Common myeloid progenitor, CD34-positive (primary cell): Measurements from ENCODE around the gene ACE.

Experiments used
- CTCF ChIA-PET: fragments of 350-600 bp; sonication (Branson Sonifier 250); formaldehyde crosslinking; loops from one replicate; lab custom pipeline; 2021; ENCODE audit warnings: antibody characterized with exemption; lab: Charles Lee
- POLR2A ChIA-PET: fragments of 350-600 bp; sonication (Branson Sonifier 250); formaldehyde crosslinking; loops from one replicate; lab custom pipeline; 2021; ENCODE audit warnings: antibody characterized with exemption; lab: Charles Lee
- DNase-seq, 3 donors: peaks; one replicate each; pipeline versions ENCODE4 v3.0.0 to v3.0.0-alpha.2; 2013
- H3K27ac ChIP-seq, 2 experiments: 1 replicate in 1 of 2; 2 replicates in 1 of 2; pipeline ENCODE4 v1.7.0; 2013; ENCODE audit warnings: inconsistent platforms in 2 of 2, low read length in 2 of 2, mild to moderate bottlenecking in 2 of 2, low read depth in 1 of 2, moderate library complexity in 1 of 2; ENCODE audit not compliant: severe bottlenecking in 2 of 2, insufficient read depth in 1 of 2, poor library complexity in 1 of 2
- H3K27me3 ChIP-seq, 5 experiments: replicated peaks in 2 of 5; 1 replicate in 3 of 5; 2 replicates in 2 of 5; pipeline versions ENCODE4 v1.6.1 to v1.7.0; 2013; ENCODE audit warnings: low read length in 4 of 5, mild to moderate bottlenecking in 2 of 5, moderate library complexity in 2 of 5, inconsistent platforms in 1 of 5; ENCODE audit not compliant: insufficient read depth in 5 of 5, control insufficient read depth in 4 of 5
- H3K36me3 ChIP-seq, 4 experiments: 1 replicate in 2 of 4; 2 replicates in 2 of 4; pipeline versions ENCODE4 v1.6.1 to v1.7.0; 2013; ENCODE audit warnings: low read length in 3 of 4, control low read depth in 1 of 4, mild to moderate bottlenecking in 1 of 4; ENCODE audit not compliant: control insufficient read depth in 4 of 4, insufficient read depth in 4 of 4
- H3K4me1 ChIP-seq, 4 experiments: 1 replicate in 3 of 4; 2 replicates in 1 of 4; pipeline versions ENCODE4 v1.6.1 to v1.7.1; 2013; ENCODE audit warnings: low read length in 3 of 4, mild to moderate bottlenecking in 3 of 4, control low read depth in 1 of 4, inconsistent platforms in 1 of 4, moderate library complexity in 1 of 4; ENCODE audit not compliant: control insufficient read depth in 4 of 4, insufficient read depth in 4 of 4; ENCODE audit errors: control extremely low read depth in 1 of 4
- H3K4me3 ChIP-seq, 7 experiments: 1 replicate in 4 of 7; 2 replicates in 3 of 7; pipeline versions ENCODE4 v1.5.1 to v1.7.0; 2013; ENCODE audit warnings: mild to moderate bottlenecking in 7 of 7, low read length in 6 of 7, moderate library complexity in 6 of 7, inconsistent platforms in 2 of 7, low read depth in 2 of 7, control low read depth in 1 of 7; ENCODE audit not compliant: insufficient read depth in 4 of 7, control insufficient read depth in 1 of 7; ENCODE audit errors: extremely low read depth in 1 of 7
- H3K9me3 ChIP-seq, 5 experiments: 1 replicate in 4 of 5; 2 replicates in 1 of 5; pipeline versions ENCODE4 v1.6.1 to v1.7.1; 2013; ENCODE audit warnings: low read length in 4 of 5, mild to moderate bottlenecking in 2 of 5, inconsistent platforms in 1 of 5, low read depth in 1 of 5, moderate library complexity in 1 of 5; ENCODE audit not compliant: control insufficient read depth in 4 of 5, insufficient read depth in 2 of 5; ENCODE audit errors: control extremely low read depth in 1 of 5
- WGBS: methylation state at CpG from one replicate; pipeline ENCODE4 v1.1.5; 2013; ENCODE audit not compliant: insufficient coverage; 5-methylcytosine and 5-hydroxymethylcytosine counted together

ACE gene

GRCh38 chr17:63531022-63531965 lies 54.4 kb downstream of the ACE start:
- ChIA-PET CTCF (no interaction called here), POLR2A (no interaction called here)
- WGBS, result 98% methylated on average over 8 of the region's 10 CpGs
- Histone ChIP-seq H3K36me3 (no peaks in the 10 kb centered on the region), H3K27me3 (peaks cover 0 to 6% (median 3%) of the 10 kb centered on the region in 5 experiments), H3K27ac (no peak overlapping the region), H3K9me3 (no peaks in the 10 kb centered on the region), H3K4me3 (no peak overlapping the region), H3K4me1 (no peaks in the 10 kb centered on the region)
- DNase-seq, result no peak

GRCh38 chr17:63533433-63534077 lies 56.7 kb downstream of the ACE start:
- Histone ChIP-seq H3K36me3 (no peaks in the 10 kb centered on the region), H3K4me1 (peaks cover 0 to 9% (median 8%) of the 10 kb centered on the region in 4 experiments), H3K27me3 (peaks cover 0 to 18% (median 6%) of the 10 kb centered on the region in 5 experiments), H3K27ac (no peak overlapping the region), H3K4me3 (no peak overlapping the region), H3K9me3 (no peaks in the 10 kb centered on the region)
- WGBS, result 98% methylated on average over 20 of the region's 20 CpGs
- CTCF ChIA-PET, result no interaction called here
- POLR2A ChIA-PET, result no interaction called here
- DNase-seq, result no peak

DNA sequence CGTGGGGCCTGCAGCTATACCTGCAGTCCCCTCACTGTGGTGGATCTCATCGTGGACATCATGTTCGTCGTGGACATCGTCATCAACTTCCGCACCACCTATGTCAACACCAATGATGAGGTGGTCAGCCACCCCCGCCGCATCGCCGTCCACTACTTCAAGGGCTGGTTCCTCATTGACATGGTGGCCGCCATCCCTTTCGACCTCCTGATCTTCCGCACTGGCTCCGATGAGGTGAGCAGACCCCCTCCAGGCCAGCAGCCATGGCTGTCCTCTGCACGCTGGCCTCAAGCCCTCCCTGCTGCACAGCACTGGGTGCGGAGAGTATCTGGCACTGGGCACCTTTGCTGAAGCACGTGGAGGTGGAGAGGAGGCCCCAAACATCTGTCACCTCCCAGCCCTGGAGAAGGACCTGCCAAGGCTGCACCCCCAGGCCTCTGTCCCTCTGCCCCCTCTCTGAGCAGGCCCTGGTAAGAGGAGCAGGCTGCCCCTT lies 57.3 kb downstream of the ACE start:
- no peak overlapping the region for H3K4me3 ChIP-seq
- no peak for DNase-seq
- no peaks in the 10 kb centered on the region for H3K9me3 ChIP-seq
- H3K4me1 ChIP-seq, result peaks cover 0 to 9% (median 8%) of the 10 kb centered on the region in 4 experiments
- H3K27ac ChIP-seq, result no peak overlapping the region
- H3K36me3 ChIP-seq, result no peaks in the 10 kb centered on the region
- POLR2A ChIA-PET, result no interaction called here
- peaks cover 0 to 24% (median 12%) of the 10 kb centered on the region in 5 experiments for H3K27me3 ChIP-seq
- 95% methylated on average over 15 of the region's 17 CpGs for WGBS
- CTCF ChIA-PET, result no interaction called here

- POLR2A ChIA-PET, result no interaction called here
- WGBS, result 92% methylated on average over 13 of the region's 13 CpGs
- CTCF ChIA-PET, result no interaction called here
These were observed 58.1 kb downstream of the ACE start for GRCh38 chr17:63534816-63535455.

DNA sequence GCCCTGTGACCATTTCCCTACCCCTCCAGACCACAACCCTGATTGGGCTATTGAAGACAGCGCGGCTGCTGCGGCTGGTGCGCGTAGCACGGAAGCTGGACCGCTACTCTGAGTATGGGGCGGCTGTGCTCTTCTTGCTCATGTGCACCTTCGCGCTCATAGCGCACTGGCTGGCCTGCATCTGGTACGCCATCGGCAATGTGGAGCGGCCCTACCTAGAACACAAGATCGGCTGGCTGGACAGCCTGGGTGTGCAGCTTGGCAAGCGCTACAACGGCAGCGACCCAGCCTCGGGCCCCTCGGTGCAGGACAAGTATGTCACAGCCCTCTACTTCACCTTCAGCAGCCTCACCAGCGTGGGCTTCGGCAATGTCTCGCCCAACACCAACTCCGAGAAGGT lies 58.8 kb downstream of the ACE start:
- WGBS, result 98% methylated on average over 23 of the region's 24 CpGs
- Histone ChIP-seq H3K9me3 (no peaks in the 10 kb centered on the region), H3K4me3 (no peak overlapping the region), H3K4me1 (peaks cover 0 to 12% (median 10%) of the 10 kb centered on the region in 4 experiments), H3K27ac (no peak overlapping the region), H3K27me3 (peaks cover 0 to 25% (median 14%) of the 10 kb centered on the region in 5 experiments), H3K36me3 (no peaks in the 10 kb centered on the region)
- DNase-seq, result no peak
- POLR2A ChIA-PET, result no interaction called here
- CTCF ChIA-PET, result no interaction called here

More at GRCh38 chr17:63534816-63535455, 58.1 kb downstream of the ACE start:
- Histone ChIP-seq H3K9me3 (no peaks in the 10 kb centered on the region), H3K4me1 (peaks cover 0 to 9% (median 8%) of the 10 kb centered on the region in 4 experiments), H3K27ac (no peak overlapping the region), H3K4me3 (no peak overlapping the region), H3K27me3 (peaks cover 0 to 25% (median 14%) of the 10 kb centered on the region in 5 experiments), H3K36me3 (no peaks in the 10 kb centered on the region)
- no peak for DNase-seq

GRCh38 chr17:63537001-63537400 lies 60.1 kb downstream of the ACE start:
- ChIA-PET CTCF (interaction anchor here (0.7 to 1.5 kb wide), 3 partner anchors 13 to 75 kb away, joined by 3 read pairs; no protein-coding TSS in a partner anchor), POLR2A (no interaction called here)
- Histone ChIP-seq H3K27me3 (peaks cover 0 to 25% (median 14%) of the 10 kb centered on the region in 5 experiments), H3K4me1 (peaks cover 0 to 23% (median 15%) of the 10 kb centered on the region in 4 experiments), H3K9me3 (no peaks in the 10 kb centered on the region), H3K27ac (no peak overlapping the region), H3K4me3 (no peak overlapping the region), H3K36me3 (no peaks in the 10 kb centered on the region)
- 92% methylated on average over 4 of the region's 4 CpGs for WGBS
- DNase-seq, result no peak
